ENCODE results near the gene NQO2. TPM values are rescaled to one million over a fixed set of nuclear protein-coding genes. Genes with fewer than 3 reads are reported as not detected.

NQO2 gene
- total and polyA plus RNA-seq, 2 of the 13 experiments (the other 11 are each of a cell fraction or from before 2014, with no cell fraction given), result 32.2 to 56.5 TPM

- TF ChIP-seq ZMAT3 (CRISPR knock-in tag; conservative IDR thresholded peaks at IDR 0.05) (peak; percentile 81; the same call in 1 of the 2 replicates), PRDM15 (CRISPR knock-in tag; IDR thresholded peaks at IDR 0.05) (0 out of 2 replicates have a peak, but pooled peaks have one; percentile 13), ZNF770 (CRISPR knock-in tag; IDR thresholded peaks at IDR 0.05) (peak; percentile 77), ARID4A (CRISPR knock-in tag; IDR thresholded peaks at IDR 0.05; ENCODE audit: borderline replicate concordance) (peak; percentile 88; the same call in 1 of the 2 replicates), MYC (CRISPR knock-in tag; IDR thresholded peaks at IDR 0.05; ENCODE audit: borderline replicate concordance) (peak; percentile 40; the same call in 1 of the 2 replicates), TARDBP (CRISPR knock-in tag; IDR thresholded peaks at IDR 0.05) (peak; percentile 55; the same call in 1 of the 2 replicates), ZSCAN25 (CRISPR knock-in tag; IDR thresholded peaks at IDR 0.05) (peak; percentile 94), ZNF414 (CRISPR knock-in tag; IDR thresholded peaks at IDR 0.05) (peak; percentile 74; the same call in 1 of the 2 replicates)
- TF ChIP-seq, protein P1, sequence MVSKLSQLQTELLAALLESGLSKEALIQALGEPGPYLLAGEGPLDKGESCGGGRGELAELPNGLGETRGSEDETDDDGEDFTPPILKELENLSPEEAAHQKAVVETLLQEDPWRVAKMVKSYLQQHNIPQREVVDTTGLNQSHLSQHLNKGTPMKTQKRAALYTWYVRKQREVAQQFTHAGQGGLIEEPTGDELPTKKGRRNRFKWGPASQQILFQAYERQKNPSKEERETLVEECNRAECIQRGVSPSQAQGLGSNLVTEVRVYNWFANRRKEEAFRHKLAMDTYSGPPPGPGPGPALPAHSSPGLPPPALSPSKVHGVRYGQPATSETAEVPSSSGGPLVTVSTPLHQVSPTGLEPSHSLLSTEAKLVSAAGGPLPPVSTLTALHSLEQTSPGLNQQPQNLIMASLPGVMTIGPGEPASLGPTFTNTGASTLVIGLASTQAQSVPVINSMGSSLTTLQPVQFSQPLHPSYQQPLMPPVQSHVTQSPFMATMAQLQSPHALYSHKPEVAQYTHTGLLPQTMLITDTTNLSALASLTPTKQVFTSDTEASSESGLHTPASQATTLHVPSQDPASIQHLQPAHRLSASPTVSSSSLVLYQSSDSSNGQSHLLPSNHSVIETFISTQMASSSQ (IDR thresholded peaks at IDR 0.05; ENCODE audit: low read depth), result no peak
- TF ChIP-seq, protein P1 (CRISPR knock-in tag; IDR thresholded peaks at IDR 0.05; ENCODE audit: borderline replicate concordance), result peak; percentile 62
These were observed 64.3 kb downstream of the NQO2 start (continued) for GRCh38 chr6:3063733-3064700.
